ENCODE measurements around the gene SETD1A. TPM values are rescaled to one million over a fixed set of nuclear protein-coding genes. Genes with fewer than 3 reads are reported as not detected.

Gene SETD1A
- total and polyA plus RNA-seq, 5 donors from 2014 or later, result 0.33 to 35.2 (median 0.85) TPM

GRCh38 chr16:31006589-31006988 is 49.0 kb downstream of the SETD1A start:
- H3K4me3 Mint-ChIP-seq, result no peak overlapping the region

GRCh38 chr16:31007684-31008083 is 50.1 kb downstream of the SETD1A start:
- no peaks in the 10 kb centered on the region for H3K9me3 ChIP-seq (ENCODE audit: control insufficient read depth in 2 of 2, low read length in 2 of 2)
- H3K27ac ChIP-seq (ENCODE audit: insufficient read depth, low read length, poor library complexity, severe bottlenecking), result no peak overlapping the region
- Mint-ChIP-seq H3K4me3 (no peak overlapping the region), H3K36me3 (no peaks in the 10 kb centered on the region), H3K9me3 (no peaks in the 10 kb centered on the region), H3K27ac (no peak overlapping the region), H3K4me1 (peaks cover 0 to 18% (median under 1%) of the 10 kb centered on the region in 4 donors), H3K27me3 (peaks cover 47% of the 10 kb centered on the region)
- H3K4me3 ChIP-seq (ENCODE audit: low read depth, low read length), result no peak overlapping the region
- H3K27me3 ChIP-seq (ENCODE audit: control insufficient read depth, insufficient read depth, low read length), result peaks cover 10% of the 10 kb centered on the region
- H3K36me3 ChIP-seq (ENCODE audit: control insufficient read depth, insufficient read depth, low read length), result no peaks in the 10 kb centered on the region
- DNase-seq, result no peak
- peaks cover 8% of the 10 kb centered on the region for H3K4me1 ChIP-seq (ENCODE audit: control insufficient read depth, insufficient read depth, low read length, poor library complexity, severe bottlenecking)
- no peak for ATAC-seq (ENCODE audit: low read depth in 2 of 2)

More at GRCh38 chr16:31006589-31006988, 49.0 kb downstream of the SETD1A start:
- no peak overlapping the region for H3K4me3 ChIP-seq (ENCODE audit: low read depth, low read length)
- H3K27me3 Mint-ChIP-seq, result peaks cover 41% of the 10 kb centered on the region
- no peaks in the 10 kb centered on the region for H3K9me3 Mint-ChIP-seq
- H3K4me1 Mint-ChIP-seq, result peaks cover 0 to 16% (median 0%) of the 10 kb centered on the region in 4 donors
- no peaks in the 10 kb centered on the region for H3K9me3 ChIP-seq (ENCODE audit: control insufficient read depth in 2 of 2, low read length in 2 of 2)
- H3K27ac ChIP-seq (ENCODE audit: insufficient read depth, low read length, poor library complexity, severe bottlenecking), result no peak overlapping the region
- peaks cover 8% of the 10 kb centered on the region for H3K4me1 ChIP-seq (ENCODE audit: control insufficient read depth, insufficient read depth, low read length, poor library complexity, severe bottlenecking)
- H3K27ac Mint-ChIP-seq, result no peak overlapping the region
- H3K27me3 ChIP-seq (ENCODE audit: control insufficient read depth, insufficient read depth, low read length), result peaks cover 7% of the 10 kb centered on the region
- ATAC-seq (ENCODE audit: low read depth in 2 of 2), result no peak
- DNase-seq, result no peak
- H3K36me3 Mint-ChIP-seq, result no peaks in the 10 kb centered on the region
- no peaks in the 10 kb centered on the region for H3K36me3 ChIP-seq (ENCODE audit: control insufficient read depth, insufficient read depth, low read length)

- ATAC-seq (ENCODE audit: low read depth in 2 of 2), result no peak
- no peak overlapping the region for H3K4me3 Mint-ChIP-seq
- H3K27me3 Mint-ChIP-seq, result peaks cover 52% of the 10 kb centered on the region
- Histone ChIP-seq H3K27me3 (ENCODE audit: control insufficient read depth, insufficient read depth, low read length) (peaks cover 10% of the 10 kb centered on the region), H3K9me3 (ENCODE audit: control insufficient read depth in 2 of 2, low read length in 2 of 2) (no peaks in the 10 kb centered on the region), H3K4me1 (ENCODE audit: control insufficient read depth, insufficient read depth, low read length, poor library complexity, severe bottlenecking) (peaks cover 8% of the 10 kb centered on the region), H3K4me3 (ENCODE audit: low read depth, low read length) (no peak overlapping the region), H3K36me3 (ENCODE audit: control insufficient read depth, insufficient read depth, low read length) (no peaks in the 10 kb centered on the region), H3K27ac (ENCODE audit: insufficient read depth, low read length, poor library complexity, severe bottlenecking) (no peak overlapping the region)
- no peak overlapping the region for H3K27ac Mint-ChIP-seq
- H3K4me1 Mint-ChIP-seq, result peaks cover 0 to 18% (median 2%) of the 10 kb centered on the region in 4 donors
- H3K36me3 Mint-ChIP-seq, result no peaks in the 10 kb centered on the region
- no peak for DNase-seq
- H3K9me3 Mint-ChIP-seq, result no peaks in the 10 kb centered on the region
These were observed 50.6 kb downstream of the SETD1A start for GRCh38 chr16:31008149-31008548.

DNA sequence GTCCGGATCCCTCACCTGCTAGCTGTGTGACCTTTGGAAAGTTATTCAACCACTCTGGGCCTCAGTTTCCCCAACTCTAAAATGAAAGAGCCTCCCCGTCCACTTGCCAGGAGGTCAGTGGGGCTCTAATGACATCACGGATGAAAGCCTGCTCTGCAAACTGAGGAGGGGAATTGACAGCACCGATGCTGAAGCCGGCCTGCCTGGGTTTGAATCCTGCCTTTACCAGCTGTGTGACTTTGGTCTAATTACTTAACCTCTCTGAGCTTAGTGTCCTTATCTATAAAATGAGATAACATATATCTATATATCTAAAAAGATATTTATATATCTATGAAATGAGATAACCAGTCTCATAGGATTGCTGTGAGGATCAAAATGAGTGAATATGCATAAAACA is 51.0 kb downstream of the SETD1A start:
- H3K27me3 ChIP-seq (ENCODE audit: control insufficient read depth, insufficient read depth, low read length), result peaks cover 10% of the 10 kb centered on the region
- no peaks in the 10 kb centered on the region for H3K9me3 ChIP-seq (ENCODE audit: control insufficient read depth in 2 of 2, low read length in 2 of 2)
- peaks cover 56% of the 10 kb centered on the region for H3K27me3 Mint-ChIP-seq
- H3K36me3 Mint-ChIP-seq, result peaks cover 3% of the 10 kb centered on the region
- no peak overlapping the region for H3K27ac ChIP-seq (ENCODE audit: insufficient read depth, low read length, poor library complexity, severe bottlenecking)
- H3K4me1 Mint-ChIP-seq, result peaks cover 0 to 18% (median 3%) of the 10 kb centered on the region in 4 donors
- no peaks in the 10 kb centered on the region for H3K9me3 Mint-ChIP-seq
- no peak for ATAC-seq (ENCODE audit: low read depth in 2 of 2)
- no peak for DNase-seq
- no peak overlapping the region for H3K4me3 ChIP-seq (ENCODE audit: low read depth, low read length)
- H3K36me3 ChIP-seq (ENCODE audit: control insufficient read depth, insufficient read depth, low read length), result no peaks in the 10 kb centered on the region
- peaks cover 8% of the 10 kb centered on the region for H3K4me1 ChIP-seq (ENCODE audit: control insufficient read depth, insufficient read depth, low read length, poor library complexity, severe bottlenecking)
- H3K4me3 Mint-ChIP-seq, result no peak overlapping the region
- H3K27ac Mint-ChIP-seq, result no peak overlapping the region

DNA sequence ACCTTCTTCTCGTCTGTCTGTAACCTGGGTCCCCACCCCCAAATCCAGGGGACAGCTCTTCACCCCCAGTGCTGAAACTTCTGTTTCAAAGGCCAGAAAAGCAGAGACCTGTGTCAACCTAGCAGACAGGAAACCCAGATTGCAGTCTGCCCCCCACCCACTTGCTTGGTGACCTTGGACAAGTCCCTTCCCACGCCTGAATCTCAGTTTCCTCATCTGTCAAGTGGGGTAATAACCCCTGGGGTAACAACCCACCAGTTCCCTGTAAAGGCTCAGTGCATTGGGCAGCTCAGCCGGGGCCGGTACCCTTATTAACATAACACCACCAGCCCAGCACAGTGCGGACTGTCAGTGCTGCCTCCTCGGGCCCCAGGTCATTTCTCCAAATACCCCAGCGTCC is 51.6 kb downstream of the SETD1A start:
- no peak for DNase-seq
- no peaks in the 10 kb centered on the region for H3K9me3 Mint-ChIP-seq
- Histone ChIP-seq H3K9me3 (ENCODE audit: control insufficient read depth in 2 of 2, low read length in 2 of 2) (no peaks in the 10 kb centered on the region), H3K4me1 (ENCODE audit: control insufficient read depth, insufficient read depth, low read length, poor library complexity, severe bottlenecking) (peaks cover 8% of the 10 kb centered on the region), H3K36me3 (ENCODE audit: control insufficient read depth, insufficient read depth, low read length) (no peaks in the 10 kb centered on the region), H3K27me3 (ENCODE audit: control insufficient read depth, insufficient read depth, low read length) (peaks cover 10% of the 10 kb centered on the region), H3K4me3 (ENCODE audit: low read depth, low read length) (no peak overlapping the region), H3K27ac (ENCODE audit: insufficient read depth, low read length, poor library complexity, severe bottlenecking) (no peak overlapping the region)
- no peak for ATAC-seq (ENCODE audit: low read depth in 2 of 2)
- H3K27me3 Mint-ChIP-seq, result peaks cover 60% of the 10 kb centered on the region
- peaks cover 0 to 18% (median 4%) of the 10 kb centered on the region in 4 donors for H3K4me1 Mint-ChIP-seq
- peaks cover 3% of the 10 kb centered on the region for H3K36me3 Mint-ChIP-seq
- no peak overlapping the region for H3K27ac Mint-ChIP-seq
- peak overlapping the region in 1 of 4 donors; percentile 73 for H3K4me3 Mint-ChIP-seq

DNA sequence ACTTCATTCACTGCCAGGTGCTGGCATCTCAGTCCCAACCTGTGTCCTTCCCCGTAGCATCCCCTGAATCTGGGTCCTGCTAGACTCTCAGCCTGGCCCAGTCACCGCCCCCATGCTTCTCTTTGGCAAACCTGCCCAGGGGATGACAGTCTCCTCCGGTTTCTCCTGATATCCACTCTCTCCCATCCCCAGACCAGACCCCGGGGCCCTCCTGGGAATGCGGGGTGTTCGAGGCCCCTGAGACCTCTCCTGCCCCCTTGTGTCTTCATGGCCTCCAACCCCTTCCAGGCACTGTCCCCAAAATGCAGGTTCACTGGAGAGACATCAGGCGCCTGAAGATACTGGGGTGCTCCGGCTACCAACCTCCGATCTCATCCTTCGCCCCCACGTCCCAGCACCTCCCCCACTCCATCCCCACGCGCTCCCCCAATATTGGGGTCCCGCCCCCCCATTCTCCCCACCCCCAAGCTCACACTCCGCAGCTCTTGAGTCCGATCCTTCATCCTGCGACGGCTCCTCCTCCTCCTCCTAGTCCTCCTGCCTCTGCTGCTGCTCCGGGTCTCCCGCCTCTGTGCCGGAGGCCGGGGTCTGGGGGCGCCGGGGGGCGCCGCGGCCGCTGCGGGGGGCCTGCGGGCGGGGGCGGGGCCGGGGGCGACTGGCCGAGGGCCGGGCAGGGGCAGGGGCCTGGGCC is 52.5 kb downstream of the SETD1A start:
- H3K4me1 Mint-ChIP-seq, result peaks cover 0 to 18% (median 4%) of the 10 kb centered on the region in 4 donors

DNA sequence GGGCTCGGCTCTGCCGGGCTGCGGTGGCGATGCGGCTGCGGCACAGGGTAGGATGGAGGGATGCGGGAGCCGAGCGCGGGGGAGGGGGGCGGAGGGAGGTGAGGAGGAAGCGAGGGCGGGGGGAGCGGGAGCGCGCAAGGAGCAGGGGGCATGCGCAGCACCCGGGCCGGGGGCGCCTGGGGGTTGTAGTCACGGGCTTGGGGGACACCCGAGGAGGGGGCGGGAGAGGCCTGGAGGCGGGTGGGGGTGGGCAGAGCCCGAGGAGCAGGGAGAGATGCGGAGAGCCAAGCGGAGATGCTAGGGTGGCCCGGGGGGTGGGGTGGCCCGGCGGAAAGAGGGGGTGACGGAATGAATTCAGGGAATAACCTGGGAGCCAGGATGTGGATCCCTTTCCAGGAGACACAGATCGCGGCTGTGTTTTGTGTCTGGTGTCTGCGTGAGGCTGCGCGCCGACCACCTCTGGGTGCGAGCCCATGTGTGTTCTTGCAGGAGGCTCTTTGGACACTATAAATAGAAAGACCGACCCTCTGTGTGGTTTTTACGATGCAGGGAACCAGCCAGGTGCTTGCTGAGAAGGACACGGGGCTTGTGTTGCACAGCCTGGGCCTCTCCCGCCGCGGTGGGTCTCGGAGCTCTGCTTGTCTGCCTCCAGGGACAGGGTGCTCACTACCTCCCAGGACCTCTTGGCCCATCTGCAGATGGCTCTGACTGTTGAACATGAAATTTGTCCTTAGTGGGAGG is 53.2 kb downstream of the SETD1A start, which contains the start of gene STX1B:
TSS of gene STX1B (minus strand) at position 54 of the 741 bp plus-strand sequence. CDS start 242 bp downstream, outside the sequence.
- Mint-ChIP-seq H3K27ac (peak within 1 kb of the TSS in 2 of 3 donors; percentile 5 to 81), H3K4me3 (peak within 1 kb of the TSS in 3 of 4 donors; percentile 56 to 85 (median 79)), H3K9me3 (no peaks in the 10 kb centered on the region), H3K4me1 (peaks cover 0 to 18% (median 4%) of the 10 kb centered on the region in 4 donors), H3K27me3 (peaks cover 60% of the 10 kb centered on the region), H3K36me3 (peaks cover 3% of the 10 kb centered on the region)
- no peaks in the 10 kb centered on the region for H3K9me3 ChIP-seq (ENCODE audit: control insufficient read depth in 2 of 2, low read length in 2 of 2)
- no peaks in the 10 kb centered on the region for H3K36me3 ChIP-seq (ENCODE audit: control insufficient read depth, insufficient read depth, low read length)
- ATAC-seq (ENCODE audit: low read depth in 2 of 2), result peak in 1 of 2 donors; percentile 44
- peaks cover 8% of the 10 kb centered on the region for H3K4me1 ChIP-seq (ENCODE audit: control insufficient read depth, insufficient read depth, low read length, poor library complexity, severe bottlenecking)
- H3K27ac ChIP-seq (ENCODE audit: insufficient read depth, low read length, poor library complexity, severe bottlenecking), result no peak within 1 kb of the TSS
- H3K4me3 ChIP-seq (ENCODE audit: low read depth, low read length), result no peak within 1 kb of the TSS
- peak; percentile 24 to 32 (median 32) for DNase-seq
- peaks cover 10% of the 10 kb centered on the region for H3K27me3 ChIP-seq (ENCODE audit: control insufficient read depth, insufficient read depth, low read length)

More for the DNA sequence above, 52.5 kb downstream of the SETD1A start:
- Mint-ChIP-seq H3K27ac (peak overlapping the region in 2 of 3 donors; percentile 5 to 76), H3K9me3 (no peaks in the 10 kb centered on the region), H3K4me3 (peak overlapping the region in 2 of 4 donors; percentile 67 to 85), H3K27me3 (peaks cover 63% of the 10 kb centered on the region), H3K36me3 (peaks cover 3% of the 10 kb centered on the region)
- no peak for DNase-seq
- peaks cover 8% of the 10 kb centered on the region for H3K4me1 ChIP-seq (ENCODE audit: control insufficient read depth, insufficient read depth, low read length, poor library complexity, severe bottlenecking)
- no peaks in the 10 kb centered on the region for H3K9me3 ChIP-seq (ENCODE audit: control insufficient read depth in 2 of 2, low read length in 2 of 2)
- no peak for ATAC-seq (ENCODE audit: low read depth in 2 of 2)
- no peak overlapping the region for H3K27ac ChIP-seq (ENCODE audit: insufficient read depth, low read length, poor library complexity, severe bottlenecking)
- peaks cover 10% of the 10 kb centered on the region for H3K27me3 ChIP-seq (ENCODE audit: control insufficient read depth, insufficient read depth, low read length)
- no peak overlapping the region for H3K4me3 ChIP-seq (ENCODE audit: low read depth, low read length)
- H3K36me3 ChIP-seq (ENCODE audit: control insufficient read depth, insufficient read depth, low read length), result no peaks in the 10 kb centered on the region

Measured in CD4-positive, CD25-positive, alpha-beta regulatory T cell (primary cell).